NCI-H1694 (cell line): ENCODE results near the gene SNAPC5.
"Not testable (repeated sequence)": the region's sequence is repeated elsewhere in the genome, so short reads cannot be mapped to it uniquely, and the experiment has no call there.

ENCODE experiments used
- DNase-seq: peaks from one replicate; lab custom pipeline; 2025; lab: John Stamatoyannopoulos, UW

Gene SNAPC5

GRCh38 chr15:66497502-66498455, at the start of gene SNAPC5:
TSS of gene SNAPC5 (minus strand) at chr15:66497762. CDS start at chr15:66497731, 31 bp downstream.
- peak; percentile 67 for DNase-seq

- DNase-seq = no peak
These were observed 47.7 kb upstream of the SNAPC5 start for GRCh38 chr15:66545255-66545654.

- DNase-seq = no peak
These were observed 45.3 kb upstream of the SNAPC5 start for GRCh38 chr15:66542896-66543295.

- DNase-seq = no peak
These were observed 37.5 kb upstream of the SNAPC5 start for GRCh38 chr15:66535056-66535455.

- DNase-seq = no peak
These were observed 27.3 kb upstream of the SNAPC5 start for GRCh38 chr15:66524838-66525237.

GRCh38 chr15:66523926-66524325, 26.4 kb upstream of the SNAPC5 start:
- no peak for DNase-seq

GRCh38 chr15:66515901-66516322, 18.4 kb upstream of the SNAPC5 start:
- DNase-seq = no peak

- DNase-seq = no peak
These were observed 17.0 kb upstream of the SNAPC5 start for GRCh38 chr15:66514586-66514985.

GRCh38 chr15:66508293-66508883, 10.8 kb upstream of the SNAPC5 start:
- no peak for DNase-seq

GRCh38 chr15:66505818-66506217, 8.3 kb upstream of the SNAPC5 start:
- DNase-seq = no peak

- DNase-seq = no peak
These were observed 7.9 kb upstream of the SNAPC5 start for GRCh38 chr15:66505430-66505811.

- DNase-seq = peak; percentile 36
These were observed 7.2 kb upstream of the SNAPC5 start, which contains the start of the genes RPL4 and ZWILCH for GRCh38 chr15:66504563-66505429. TSS of gene RPL4 (minus strand) at chr15:66504855. CDS start at chr15:66504790, 65 bp downstream. TSS of gene ZWILCH (plus strand) at chr15:66505326. CDS start at chr15:66505339, 13 bp downstream.

GRCh38 chr15:66503780-66504562, 6.4 kb upstream of the SNAPC5 start:
- no peak for DNase-seq

GRCh38 chr15:66503041-66503648, 5.6 kb upstream of the SNAPC5 start:
- DNase-seq = not testable (repeated sequence)

- DNase-seq = no peak
These were observed 4.9 kb upstream of the SNAPC5 start for GRCh38 chr15:66502491-66502890.

- DNase-seq = not testable (repeated sequence)
These were observed 2.8 kb upstream of the SNAPC5 start for GRCh38 chr15:66500346-66500745.

- peak; percentile 6 for DNase-seq
These were observed 1.2 kb upstream of the SNAPC5 start for GRCh38 chr15:66498501-66499386.

- no peak for DNase-seq
These were observed 536 bp downstream of the SNAPC5 start for GRCh38 chr15:66496951-66497501.

GRCh38 chr15:66494262-66494661, 3.3 kb downstream of the SNAPC5 start:
- DNase-seq = no peak
